Neural progenitor cell (in vitro differentiated cells): Measurements from ENCODE around the gene UBE2I.

Source experiments
- CTCF ChIP-seq: fragments of 200-600 bp; sonication (generic); IDR thresholded peaks from 2 replicates; pipeline ENCODE4 v1.5.1; 2017; ENCODE audit warnings: antibody characterized with exemption, mild to moderate bottlenecking
- EZH2 ChIP-seq: fragments of 200-600 bp; sonication (generic); IDR thresholded peaks from 2 replicates; pipeline ENCODE4 v1.6.1; 2017; ENCODE audit warnings: antibody characterized with exemption, mild to moderate bottlenecking, moderate library complexity
- EZH2phosphoT487 ChIP-seq: fragments of 200-600 bp; sonication (generic); IDR thresholded peaks from 2 replicates; pipeline ENCODE4 v1.6.1; 2017; ENCODE audit warnings: antibody characterized with exemption

- TF ChIP-seq CTCF (no peak), EZH2phosphoT487 (no peak), EZH2 (no peak)
These were observed at the start of gene UBE2I for GRCh38 chr16:1308977-1309885.
